ENCODE results near the gene ZNF135.

- no peak for TF ChIP-seq POLR2A (IDR thresholded peaks at IDR 0.05)
- TF ChIP-seq, protein P1, sequence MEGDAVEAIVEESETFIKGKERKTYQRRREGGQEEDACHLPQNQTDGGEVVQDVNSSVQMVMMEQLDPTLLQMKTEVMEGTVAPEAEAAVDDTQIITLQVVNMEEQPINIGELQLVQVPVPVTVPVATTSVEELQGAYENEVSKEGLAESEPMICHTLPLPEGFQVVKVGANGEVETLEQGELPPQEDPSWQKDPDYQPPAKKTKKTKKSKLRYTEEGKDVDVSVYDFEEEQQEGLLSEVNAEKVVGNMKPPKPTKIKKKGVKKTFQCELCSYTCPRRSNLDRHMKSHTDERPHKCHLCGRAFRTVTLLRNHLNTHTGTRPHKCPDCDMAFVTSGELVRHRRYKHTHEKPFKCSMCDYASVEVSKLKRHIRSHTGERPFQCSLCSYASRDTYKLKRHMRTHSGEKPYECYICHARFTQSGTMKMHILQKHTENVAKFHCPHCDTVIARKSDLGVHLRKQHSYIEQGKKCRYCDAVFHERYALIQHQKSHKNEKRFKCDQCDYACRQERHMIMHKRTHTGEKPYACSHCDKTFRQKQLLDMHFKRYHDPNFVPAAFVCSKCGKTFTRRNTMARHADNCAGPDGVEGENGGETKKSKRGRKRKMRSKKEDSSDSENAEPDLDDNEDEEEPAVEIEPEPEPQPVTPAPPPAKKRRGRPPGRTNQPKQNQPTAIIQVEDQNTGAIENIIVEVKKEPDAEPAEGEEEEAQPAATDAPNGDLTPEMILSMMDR (IDR thresholded peaks at IDR 0.05), result no peak
Observed at GRCh38 chr19:58067240-58067912, 8.3 kb downstream of the ZNF135 start.
